Nephron (organoid): ENCODE data around the gene TXLNG.

Experiments used
- H3K27ac Mint-ChIP-seq, 3 experiments: 2 replicates each; pipeline ENCODE4 v1.8.0; 2020; ENCODE audit warnings: mixed read lengths in 3 of 3, mild to moderate bottlenecking in 2 of 3, moderate library complexity in 1 of 3
- H3K27me3 Mint-ChIP-seq: 2 replicates; pipeline ENCODE4 v1.8.0; 2021; ENCODE audit warnings: low read depth, mild to moderate bottlenecking, moderate library complexity, mixed read lengths
- H3K36me3 Mint-ChIP-seq: 2 replicates; pipeline ENCODE4 v1.8.0; 2020; ENCODE audit warnings: low read depth, mixed read lengths
- H3K4me1 Mint-ChIP-seq: 2 replicates; pipeline ENCODE4 v1.8.0; 2020; ENCODE audit warnings: mixed read lengths
- H3K4me3 Mint-ChIP-seq, 3 experiments: 2 replicates each; pipeline ENCODE4 v1.8.0; 2020; ENCODE audit warnings: mild to moderate bottlenecking in 3 of 3, mixed read lengths in 3 of 3, moderate library complexity in 2 of 3
- H3K9me3 Mint-ChIP-seq: 2 replicates; pipeline ENCODE4 v1.8.0; 2020; ENCODE audit warnings: mixed read lengths
- TF ChIP-seq, protein P1 (sequence below), 3 experiments: fragments of 200-600 bp; sonication (generic); IDR thresholded peaks; one replicate each; pipeline ENCODE4 v1.5.0; 2021; ENCODE audit warnings: antibody characterized with exemption in 3 of 3; ENCODE audit not compliant: unreplicated experiment in 3 of 3

The TXLNG gene

GRCh38 chrX:16786139-16786790 is at the start of gene TXLNG:
Gene TXLNG (plus strand): TSS chrX:16786466. CDS start chrX:16786488, 22 bp downstream.
- Mint-ChIP-seq H3K36me3 (peaks cover 5% of the 10 kb centered on the region), H3K4me3 (peak within 1 kb of the TSS; percentile 92 to 95 (median 93)), H3K27ac (peak within 1 kb of the TSS; percentile 55 to 77 (median 64)), H3K9me3 (no peaks in the 10 kb centered on the region), H3K27me3 (peaks cover 3% of the 10 kb centered on the region), H3K4me1 (peaks cover 4% of the 10 kb centered on the region)
- TF ChIP-seq, protein P1, sequence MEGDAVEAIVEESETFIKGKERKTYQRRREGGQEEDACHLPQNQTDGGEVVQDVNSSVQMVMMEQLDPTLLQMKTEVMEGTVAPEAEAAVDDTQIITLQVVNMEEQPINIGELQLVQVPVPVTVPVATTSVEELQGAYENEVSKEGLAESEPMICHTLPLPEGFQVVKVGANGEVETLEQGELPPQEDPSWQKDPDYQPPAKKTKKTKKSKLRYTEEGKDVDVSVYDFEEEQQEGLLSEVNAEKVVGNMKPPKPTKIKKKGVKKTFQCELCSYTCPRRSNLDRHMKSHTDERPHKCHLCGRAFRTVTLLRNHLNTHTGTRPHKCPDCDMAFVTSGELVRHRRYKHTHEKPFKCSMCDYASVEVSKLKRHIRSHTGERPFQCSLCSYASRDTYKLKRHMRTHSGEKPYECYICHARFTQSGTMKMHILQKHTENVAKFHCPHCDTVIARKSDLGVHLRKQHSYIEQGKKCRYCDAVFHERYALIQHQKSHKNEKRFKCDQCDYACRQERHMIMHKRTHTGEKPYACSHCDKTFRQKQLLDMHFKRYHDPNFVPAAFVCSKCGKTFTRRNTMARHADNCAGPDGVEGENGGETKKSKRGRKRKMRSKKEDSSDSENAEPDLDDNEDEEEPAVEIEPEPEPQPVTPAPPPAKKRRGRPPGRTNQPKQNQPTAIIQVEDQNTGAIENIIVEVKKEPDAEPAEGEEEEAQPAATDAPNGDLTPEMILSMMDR (IDR thresholded peaks at IDR 0.05; ENCODE audit: unreplicated experiment in 3 of 3) = no peak

- H3K4me3 Mint-ChIP-seq = no peak overlapping the region
- H3K27ac Mint-ChIP-seq = no peak overlapping the region
- no peaks in the 10 kb centered on the region for H3K27me3 Mint-ChIP-seq
- H3K4me1 Mint-ChIP-seq = no peaks in the 10 kb centered on the region
- TF ChIP-seq, protein P1 (IDR thresholded peaks at IDR 0.05; ENCODE audit: unreplicated experiment in 3 of 3) = no peak
- H3K36me3 Mint-ChIP-seq = peaks cover 75% of the 10 kb centered on the region
- H3K9me3 Mint-ChIP-seq = no peaks in the 10 kb centered on the region
Observed at GRCh38 chrX:16737024-16737423, 49.2 kb upstream of the TXLNG start.

GRCh38 chrX:16739574-16739973 is 46.7 kb upstream of the TXLNG start:
- H3K9me3 Mint-ChIP-seq = no peaks in the 10 kb centered on the region
- H3K4me1 Mint-ChIP-seq = no peaks in the 10 kb centered on the region
- no peak overlapping the region for H3K27ac Mint-ChIP-seq
- no peaks in the 10 kb centered on the region for H3K27me3 Mint-ChIP-seq
- peaks cover 79% of the 10 kb centered on the region for H3K36me3 Mint-ChIP-seq
- no peak overlapping the region for H3K4me3 Mint-ChIP-seq
- TF ChIP-seq, protein P1 (IDR thresholded peaks at IDR 0.05; ENCODE audit: unreplicated experiment in 3 of 3) = no peak

DNA sequence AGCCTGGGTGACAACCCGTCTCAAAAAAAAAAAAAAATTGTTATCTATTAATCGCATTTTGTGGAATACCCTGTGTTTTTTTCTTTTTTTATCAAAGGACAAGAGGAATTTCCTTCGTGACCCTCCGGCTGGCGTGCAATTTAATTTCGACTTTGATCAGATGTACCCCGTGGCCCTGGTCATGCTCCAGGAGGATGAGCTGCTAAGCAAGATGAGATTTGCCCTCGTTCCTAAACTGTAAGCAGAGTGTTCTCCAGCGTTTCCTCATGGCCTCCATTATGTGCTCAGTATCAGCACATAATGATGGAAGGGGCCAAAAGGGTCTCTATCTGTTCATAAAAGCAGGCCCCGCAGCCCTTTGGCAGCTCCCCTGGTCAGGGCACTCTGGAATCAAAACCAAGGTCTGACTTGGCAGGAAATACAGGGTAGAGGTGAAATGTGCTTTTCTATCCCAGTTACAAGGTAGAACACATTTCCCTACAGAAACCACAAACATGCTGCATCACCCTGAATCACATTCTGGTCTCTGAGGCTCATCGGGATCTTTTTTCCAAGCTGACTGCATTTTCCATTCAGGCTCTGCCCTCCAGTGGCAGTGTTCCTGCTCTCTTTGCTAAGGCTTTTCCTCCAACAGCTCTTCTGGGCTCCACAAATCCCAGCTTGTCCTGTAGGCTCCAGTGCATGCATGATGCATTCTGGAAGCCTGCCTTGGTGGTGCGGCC is 42.5 kb upstream of the TXLNG start:
- no peak overlapping the region for H3K27ac Mint-ChIP-seq
- H3K4me3 Mint-ChIP-seq = no peak overlapping the region
- H3K27me3 Mint-ChIP-seq = no peaks in the 10 kb centered on the region
- TF ChIP-seq, protein P1 (IDR thresholded peaks at IDR 0.05; ENCODE audit: unreplicated experiment in 3 of 3) = no peak
- no peaks in the 10 kb centered on the region for H3K9me3 Mint-ChIP-seq
- peaks cover 65% of the 10 kb centered on the region for H3K36me3 Mint-ChIP-seq
- H3K4me1 Mint-ChIP-seq = no peaks in the 10 kb centered on the region

DNA sequence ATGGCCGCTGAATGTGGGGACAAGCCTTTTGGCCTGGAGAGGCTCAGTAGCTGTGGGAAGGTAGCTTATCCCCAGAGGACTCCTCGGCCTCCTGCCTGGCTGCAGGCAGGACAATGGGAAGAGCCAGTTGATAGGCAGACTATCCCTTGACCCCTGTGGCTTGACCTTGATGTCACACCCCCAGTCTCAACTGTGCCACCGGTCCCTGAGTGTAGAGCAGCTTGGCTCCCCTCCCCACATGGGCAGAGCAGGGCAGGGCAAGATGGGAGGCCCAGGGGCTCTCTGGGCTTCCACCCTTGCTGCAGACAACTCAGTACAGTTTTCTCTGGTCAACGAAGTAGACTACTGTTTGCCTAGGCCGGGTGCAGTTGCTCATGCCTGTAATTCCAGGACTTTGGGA is 41.2 kb upstream of the TXLNG start:
- no peak overlapping the region for H3K27ac Mint-ChIP-seq

More for the DNA sequence above, 41.2 kb upstream of the TXLNG start:
- TF ChIP-seq, protein P1 (IDR thresholded peaks at IDR 0.05; ENCODE audit: unreplicated experiment in 3 of 3) = no peak
- Mint-ChIP-seq H3K27me3 (no peaks in the 10 kb centered on the region), H3K9me3 (no peaks in the 10 kb centered on the region), H3K4me1 (no peaks in the 10 kb centered on the region), H3K36me3 (peaks cover 62% of the 10 kb centered on the region), H3K4me3 (no peak overlapping the region)
